H1 (cell line): ENCODE data around the gene FEV. TPM values are rescaled to one million over a fixed set of nuclear protein-coding genes. Genes with fewer than 3 reads are reported as not detected.

Experiments
- CTCF ChIA-PET: fragments of 300-600 bp; sonication (Branson Sonifier 250); formaldehyde crosslinking; loops from one replicate; lab custom pipeline; 2021; ENCODE audit not compliant: partially characterized antibody; lab: Charles Lee
- POLR2A ChIA-PET: fragments of 300-600 bp; sonication (Branson Sonifier 250); formaldehyde crosslinking; loops from one replicate; lab custom pipeline; 2021; ENCODE audit warnings: inconsistent platforms; ENCODE audit not compliant: partially characterized antibody; lab: Charles Lee
- DNase-seq, 2 experiments: peaks; one replicate each; pipeline versions ENCODE4 v3.0.0 to v3.0.0-alpha.2; 2010 to 2022; ENCODE audit warnings: low spot score in 2 of 2, low read depth in 1 of 2, mixed read lengths in 1 of 2
- FAIRE-seq: peaks from 2 replicates; lab custom pipeline; 2011; peaks lifted over from hg19 to GRCh38; lab: Jason Lieb, UNC
- H2AFZ ChIP-seq: 2 replicates; pipeline ENCODE4 v1.8.1; 2012; ENCODE audit warnings: low read length, inconsistent platforms
- H2AK5ac ChIP-seq: 2 replicates; pipeline ENCODE4 v1.6.1; 2013; ENCODE audit warnings: low read depth, low read length
- H2BK120ac ChIP-seq: replicated peaks from 2 replicates; pipeline ENCODE3; 2013; ENCODE audit warnings: low read depth, low read length, inconsistent platforms
- H2BK12ac ChIP-seq: 2 replicates; pipeline ENCODE4 v1.6.1; 2013; ENCODE audit warnings: low read depth, low read length
- H2BK15ac ChIP-seq: 2 replicates; pipeline ENCODE4 v1.6.1; 2013; ENCODE audit warnings: low read length
- H2BK20ac ChIP-seq: 2 replicates; pipeline ENCODE4 v1.6.1; 2013; ENCODE audit warnings: low read length
- H2BK5ac ChIP-seq: 2 replicates; pipeline ENCODE4 v1.6.1; 2013; ENCODE audit warnings: low read depth, low read length
- H3K14ac ChIP-seq: 2 replicates; pipeline ENCODE4 v1.6.1; 2013; ENCODE audit warnings: inconsistent platforms; ENCODE audit not compliant: insufficient read length
- H3K18ac ChIP-seq: 2 replicates; pipeline ENCODE4 v1.6.1; 2013; ENCODE audit warnings: low read length; ENCODE audit errors: extremely low read depth
- H3K23ac ChIP-seq: 2 replicates; pipeline ENCODE4 v1.6.1; 2013; ENCODE audit warnings: inconsistent platforms; ENCODE audit not compliant: insufficient read length
- H3K23me2 ChIP-seq: 2 replicates; pipeline ENCODE4 v1.6.1; 2013; ENCODE audit warnings: low read depth, low read length
- H3K27ac ChIP-seq: 2 replicates; pipeline ENCODE4 v1.6.1; 2011; ENCODE audit warnings: low read depth, low read length, inconsistent platforms
- H3K27me3 ChIP-seq, 4 experiments: replicated peaks in 1 of 4; 1 replicate in 1 of 4; 2 replicates in 3 of 4; pipeline versions ENCODE4 v1.6.1 to v1.8.1; 2011 to 2013; ENCODE audit warnings: low read length in 3 of 4, mild to moderate bottlenecking in 3 of 4, inconsistent platforms in 2 of 4, mixed read lengths in 2 of 4, moderate library complexity in 1 of 4; ENCODE audit not compliant: control insufficient read depth in 3 of 4, insufficient read depth in 3 of 4; ENCODE audit errors: extremely low read depth in 1 of 4
- H3K36me3 ChIP-seq, 4 experiments: 2 replicates each; pipeline versions ENCODE4 v1.6.1 to v1.8.1; 2011 to 2013; ENCODE audit warnings: mild to moderate bottlenecking in 4 of 4, low read length in 3 of 4, moderate library complexity in 2 of 4, control low read depth in 1 of 4, inconsistent platforms in 1 of 4; ENCODE audit not compliant: insufficient read depth in 4 of 4, control insufficient read depth in 2 of 4
- H3K4ac ChIP-seq: replicated peaks from 2 replicates; pipeline ENCODE3; 2013; ENCODE audit warnings: low read length, low read depth, mixed read lengths, inconsistent platforms; ENCODE audit not compliant: insufficient read length
- H3K4me1 ChIP-seq, 4 experiments: replicated peaks in 1 of 4; 1 replicate in 1 of 4; 2 replicates in 3 of 4; pipeline versions ENCODE4 v1.6.1 to v1.8.1; 2011 to 2013; ENCODE audit warnings: low read length in 3 of 4, inconsistent platforms in 2 of 4, mixed read lengths in 1 of 4; ENCODE audit not compliant: insufficient read depth in 4 of 4, control insufficient read depth in 3 of 4
- H3K4me2 ChIP-seq, 2 experiments: 2 replicates each; pipeline versions ENCODE4 v1.6.1 to v1.8.1; 2011 to 2013; ENCODE audit warnings: low read depth in 2 of 2, low read length in 2 of 2, control low read depth in 1 of 2, inconsistent platforms in 1 of 2, mild to moderate bottlenecking in 1 of 2; ENCODE audit not compliant: insufficient read depth in 1 of 2
- H3K4me3 ChIP-seq, 4 experiments: fragments of 200-600, 300-600 bp in 1 of 4; sonication (generic), shearing (Covaris generic), sonication (Bioruptor Twin) in 1 of 4; 2 replicates each; pipeline versions ENCODE4 v1.5.1 to v1.8.1; 2011 to 2016; ENCODE audit warnings: low read length in 4 of 4, low read depth in 3 of 4, control low read depth in 2 of 4, inconsistent platforms in 2 of 4, mild to moderate bottlenecking in 2 of 4, mixed read lengths in 1 of 4, moderate library complexity in 1 of 4; ENCODE audit not compliant: insufficient read depth in 2 of 4; ENCODE audit errors: extremely low read depth in 1 of 4
- H3K56ac ChIP-seq: replicated peaks from 2 replicates; pipeline ENCODE3; 2013; ENCODE audit warnings: low read depth, mild to moderate bottlenecking, mixed read lengths, low read length, inconsistent platforms; ENCODE audit not compliant: insufficient read length
- H3K79me1 ChIP-seq: 2 replicates; pipeline ENCODE4 v1.6.1; 2013; ENCODE audit warnings: low read depth, low read length, control low read depth
- H3K79me2 ChIP-seq, 2 experiments: 2 replicates each; pipeline versions ENCODE4 v1.6.1 to v1.8.1; 2012 to 2013; ENCODE audit warnings: low read length in 2 of 2, mild to moderate bottlenecking in 2 of 2, inconsistent platforms in 1 of 2; ENCODE audit not compliant: insufficient read depth in 2 of 2, control insufficient read depth in 1 of 2
- H3K9ac ChIP-seq, 4 experiments: replicated peaks in 1 of 4; 1 replicate in 1 of 4; 2 replicates in 3 of 4; pipeline versions ENCODE4 v1.6.1 to v1.8.1; 2011 to 2013; ENCODE audit warnings: low read depth in 3 of 4, low read length in 3 of 4, control low read depth in 2 of 4, mild to moderate bottlenecking in 2 of 4, moderate library complexity in 2 of 4, inconsistent platforms in 1 of 4; ENCODE audit errors: extremely low read depth in 1 of 4
- H3K9me3 ChIP-seq, 2 experiments: 2 replicates each; pipeline versions ENCODE4 v1.6.1 to v1.8.1; 2012 to 2013; ENCODE audit warnings: mild to moderate bottlenecking in 2 of 2, moderate library complexity in 2 of 2, control low read depth in 1 of 2, inconsistent platforms in 1 of 2, low read depth in 1 of 2, low read length in 1 of 2, mixed read lengths in 1 of 2; ENCODE audit not compliant: insufficient read depth in 2 of 2
- H4K20me1 ChIP-seq, 2 experiments: replicated peaks in 1 of 2; 2 replicates each; pipeline versions ENCODE3 to v1.8.1; 2011 to 2013; ENCODE audit warnings: inconsistent platforms in 2 of 2, low read length in 2 of 2, mild to moderate bottlenecking in 1 of 2; ENCODE audit not compliant: insufficient read depth in 2 of 2, control insufficient read depth in 1 of 2
- H4K5ac ChIP-seq: 2 replicates; pipeline ENCODE4 v1.6.1; 2013; ENCODE audit warnings: low read length, low read depth, mixed read lengths, inconsistent platforms; ENCODE audit not compliant: insufficient read length
- H4K8ac ChIP-seq: 2 replicates; pipeline ENCODE4 v1.8.0; 2013; ENCODE audit warnings: mild to moderate bottlenecking, moderate library complexity, low read length, inconsistent platforms; ENCODE audit not compliant: insufficient read depth; ENCODE audit errors: extremely low read depth
- H4K91ac ChIP-seq: replicated peaks from 2 replicates; pipeline ENCODE3; 2013; ENCODE audit warnings: low read length, mixed read lengths, inconsistent platforms; ENCODE audit not compliant: insufficient read length
- EZH2 ChIP-seq: fragments of 200-600 bp; sonication (generic); IDR thresholded peaks from 2 replicates; pipeline ENCODE4 v1.7.1; 2012; ENCODE audit warnings: low read depth, mild to moderate bottlenecking, moderate library complexity, low read length, inconsistent platforms; ENCODE audit not compliant: severe bottlenecking
- NANOG ChIP-seq: IDR thresholded peaks from 2 replicates; pipeline ENCODE4 v1.6.1; 2011; ENCODE audit warnings: low read length, low read depth, mild to moderate bottlenecking, inconsistent platforms; ENCODE audit not compliant: insufficient read depth, poor library complexity, severe bottlenecking
- POLR2AphosphoS5 ChIP-seq: IDR thresholded peaks from 2 replicates; pipeline ENCODE4 v1.6.1; 2011; ENCODE audit warnings: low read depth, low read length
- POU5F1 ChIP-seq: IDR thresholded peaks from 2 replicates; pipeline ENCODE4 v1.6.1; 2011; ENCODE audit warnings: low read depth, mild to moderate bottlenecking, low read length, moderate library complexity
- WGBS, 2 experiments: shearing (Covaris generic) in 1 of 2; methylation state at CpG; one replicate each; pipeline versions ENCODE4 v1.1.6 to v1.1.7; 2013 to 2015; ENCODE audit warnings: low lambda C conversion rate in 2 of 2, mixed read lengths in 2 of 2, inconsistent platforms in 1 of 2, low coverage in 1 of 2, missing lambda C conversion rate in 1 of 2; ENCODE audit not compliant: insufficient replicate concordance in 2 of 2, insufficient coverage in 1 of 2, insufficient read length in 1 of 2; ENCODE audit errors: extremely low coverage in 1 of 2, missing lambda C conversion rate in 1 of 2; 5-methylcytosine and 5-hydroxymethylcytosine counted together
- polyA plus RNA-seq, 7 experiments: library from polyadenylated mRNA; depleted of rRNA in 3 of 7; stranded (reverse) in 5 of 7; unstranded in 2 of 7; fragments of >200 nt in 5 of 7; fragments of 200-250 nt in 2 of 7; gene quantifications; 1 replicate in 5 of 7; 2 replicates in 1 of 7; 4 replicates in 1 of 7; pipeline versions ENCODE4 v1.2.1 to v1.2.3, GENCODE V29; 2011 to 2013; ENCODE audit warnings: missing spikeins in 2 of 7, mixed read lengths in 2 of 7
- total RNA-seq: library from RNA; stranded (reverse); fragmentation: NEBNext Ultra II Directional; extraction: Animal tissue kit (Norgen Biotek cat#: 25700); gene quantifications from 2 replicates; pipeline ENCODE4 v1.2.1, GENCODE V29; 2021
- TF ChIP-seq, protein P1 (sequence below), 3 experiments: IDR thresholded peaks; 1 replicate in 2 of 3; 2 replicates in 1 of 3; pipeline versions ENCODE4 v1.5.1 to v1.6.1; 2011; ENCODE audit warnings: low read length in 3 of 3, mild to moderate bottlenecking in 3 of 3, inconsistent platforms in 2 of 3, low read depth in 1 of 3, moderate library complexity in 1 of 3; ENCODE audit not compliant: insufficient read depth in 1 of 3; ENCODE audit errors: control extremely low read depth in 1 of 3

Gene FEV
- total and polyA plus RNA-seq, 2 of the 8 experiments (the other 6 are each of a cell fraction or from before 2014, with no cell fraction given), result not detected

GRCh38 chr2:218956039-218956438 lies 28.9 kb downstream of the FEV start:
- Histone ChIP-seq H3K36me3 (peaks cover 0 to 15% (median 0%) of the 10 kb centered on the region in 4 experiments; a peak in 1 of 8 replicates), H4K8ac (no peak overlapping the region), H4K5ac (no peak overlapping the region), H2BK15ac (no peak overlapping the region), H4K20me1 (peaks cover 2 to 4% of the 10 kb centered on the region in 2 experiments), H3K9me3 (peaks cover 0 to 2% of the 10 kb centered on the region in 2 experiments; a peak in 1 of 4 replicates), H3K56ac (no peak overlapping the region), H3K27ac (no peak overlapping the region), H2AFZ (no peak overlapping the region), H3K14ac (no peak overlapping the region), H3K4me1 (peaks cover 0 to 16% (median 13%) of the 10 kb centered on the region in 4 experiments; a peak in 6 of 7 replicates), H2BK12ac (no peak overlapping the region), H3K23ac (no peak overlapping the region), H3K9ac (no peak overlapping the region), H4K91ac (no peak overlapping the region), H2AK5ac (no peak overlapping the region), H3K4me2 (no peak overlapping the region), H3K27me3 (peaks cover 20 to 52% (median 37%) of the 10 kb centered on the region in 4 experiments), H3K23me2 (peaks cover 8% of the 10 kb centered on the region), H2BK120ac (no peak overlapping the region), H3K79me1 (no peaks in the 10 kb centered on the region), H3K18ac (no peak overlapping the region), H2BK20ac (no peak overlapping the region), H3K4me3 (no peak overlapping the region), H2BK5ac (no peak overlapping the region), H3K79me2 (no peaks in the 10 kb centered on the region), H3K4ac (no peak overlapping the region)
- ChIA-PET POLR2A (no interaction called here), CTCF (interaction anchor here (0.8 to 6.8 kb wide), 7 partner anchors 9 to 80 kb away, joined by 3 to 50 read pairs (median 8); no protein-coding TSS in a partner anchor)
- FAIRE-seq (no peak), DNase-seq (no peak)
- WGBS, 2 experiments, result 67% methylated on average over 1 of the region's 1 CpG; no CpG with 5 or more reads in 1 of the 2 experiments
- TF ChIP-seq POLR2AphosphoS5, result no peak
- TF ChIP-seq POU5F1, result no peak
- TF ChIP-seq NANOG, result no peak
- TF ChIP-seq, protein P1, sequence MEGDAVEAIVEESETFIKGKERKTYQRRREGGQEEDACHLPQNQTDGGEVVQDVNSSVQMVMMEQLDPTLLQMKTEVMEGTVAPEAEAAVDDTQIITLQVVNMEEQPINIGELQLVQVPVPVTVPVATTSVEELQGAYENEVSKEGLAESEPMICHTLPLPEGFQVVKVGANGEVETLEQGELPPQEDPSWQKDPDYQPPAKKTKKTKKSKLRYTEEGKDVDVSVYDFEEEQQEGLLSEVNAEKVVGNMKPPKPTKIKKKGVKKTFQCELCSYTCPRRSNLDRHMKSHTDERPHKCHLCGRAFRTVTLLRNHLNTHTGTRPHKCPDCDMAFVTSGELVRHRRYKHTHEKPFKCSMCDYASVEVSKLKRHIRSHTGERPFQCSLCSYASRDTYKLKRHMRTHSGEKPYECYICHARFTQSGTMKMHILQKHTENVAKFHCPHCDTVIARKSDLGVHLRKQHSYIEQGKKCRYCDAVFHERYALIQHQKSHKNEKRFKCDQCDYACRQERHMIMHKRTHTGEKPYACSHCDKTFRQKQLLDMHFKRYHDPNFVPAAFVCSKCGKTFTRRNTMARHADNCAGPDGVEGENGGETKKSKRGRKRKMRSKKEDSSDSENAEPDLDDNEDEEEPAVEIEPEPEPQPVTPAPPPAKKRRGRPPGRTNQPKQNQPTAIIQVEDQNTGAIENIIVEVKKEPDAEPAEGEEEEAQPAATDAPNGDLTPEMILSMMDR (IDR thresholded peaks at IDR 0.05; ENCODE audit: control extremely low read depth in 1 of 3, insufficient read depth in 1 of 3, low read depth in 1 of 3, low read length in 3 of 3), result no peak
- TF ChIP-seq EZH2, result no peak
